Neural cell (in vitro differentiated cells): Measurements from ENCODE around the gene EXD3.

Experiments
- EP300 ChIP-seq: fragments of 450-650 bp; conservative IDR thresholded peaks from 2 replicates; pipeline ENCODE4 v1.6.1; 2014; ENCODE audit warnings: antibody characterized with exemption, mild to moderate bottlenecking, moderate library complexity; ENCODE audit not compliant: poor library complexity, severe bottlenecking
- EZH2 ChIP-seq: fragments of 200-600, 300-800 bp; shearing (Covaris generic), sonication (generic); IDR thresholded peaks from 2 replicates; pipeline ENCODE4 v1.6.1; 2014; ENCODE audit warnings: antibody characterized with exemption, low read length, borderline replicate concordance, mild to moderate bottlenecking; ENCODE audit not compliant: insufficient read depth, poor library complexity, severe bottlenecking
- MXI1 ChIP-seq: fragments of 450-650 bp; conservative IDR thresholded peaks from 2 replicates; pipeline ENCODE4 v1.6.1; 2014; ENCODE audit warnings: antibody characterized with exemption, mild to moderate bottlenecking; ENCODE audit not compliant: poor library complexity, severe bottlenecking
- POLR2AphosphoS5 ChIP-seq: IDR thresholded peaks from 2 replicates; pipeline ENCODE4 v1.6.1; 2012
- RAD21 ChIP-seq: fragments of 450-650 bp; conservative IDR thresholded peaks from 2 replicates; pipeline ENCODE4 v1.6.1; 2014; ENCODE audit warnings: antibody characterized with exemption, mild to moderate bottlenecking, moderate library complexity
- SMC3 ChIP-seq: fragments of 450-650 bp; conservative IDR thresholded peaks from 2 replicates; pipeline ENCODE4 v1.6.1; 2014; ENCODE audit warnings: antibody characterized with exemption, mild to moderate bottlenecking, moderate library complexity; ENCODE audit not compliant: poor library complexity
- TAF1 ChIP-seq: IDR thresholded peaks from 2 replicates; pipeline ENCODE4 v1.6.1; 2012; ENCODE audit warnings: low read depth
- TF ChIP-seq, protein P1 (sequence below): fragments of 450-650 bp; IDR thresholded peaks from 2 replicates; pipeline ENCODE4 v1.5.1; 2014; ENCODE audit warnings: antibody characterized with exemption, mild to moderate bottlenecking, moderate library complexity; ENCODE audit not compliant: poor library complexity, severe bottlenecking
- TF ChIP-seq, protein P2 (sequence below): IDR thresholded peaks from 2 replicates; pipeline ENCODE4 v1.6.1; 2012; ENCODE audit warnings: borderline replicate concordance

DNA sequence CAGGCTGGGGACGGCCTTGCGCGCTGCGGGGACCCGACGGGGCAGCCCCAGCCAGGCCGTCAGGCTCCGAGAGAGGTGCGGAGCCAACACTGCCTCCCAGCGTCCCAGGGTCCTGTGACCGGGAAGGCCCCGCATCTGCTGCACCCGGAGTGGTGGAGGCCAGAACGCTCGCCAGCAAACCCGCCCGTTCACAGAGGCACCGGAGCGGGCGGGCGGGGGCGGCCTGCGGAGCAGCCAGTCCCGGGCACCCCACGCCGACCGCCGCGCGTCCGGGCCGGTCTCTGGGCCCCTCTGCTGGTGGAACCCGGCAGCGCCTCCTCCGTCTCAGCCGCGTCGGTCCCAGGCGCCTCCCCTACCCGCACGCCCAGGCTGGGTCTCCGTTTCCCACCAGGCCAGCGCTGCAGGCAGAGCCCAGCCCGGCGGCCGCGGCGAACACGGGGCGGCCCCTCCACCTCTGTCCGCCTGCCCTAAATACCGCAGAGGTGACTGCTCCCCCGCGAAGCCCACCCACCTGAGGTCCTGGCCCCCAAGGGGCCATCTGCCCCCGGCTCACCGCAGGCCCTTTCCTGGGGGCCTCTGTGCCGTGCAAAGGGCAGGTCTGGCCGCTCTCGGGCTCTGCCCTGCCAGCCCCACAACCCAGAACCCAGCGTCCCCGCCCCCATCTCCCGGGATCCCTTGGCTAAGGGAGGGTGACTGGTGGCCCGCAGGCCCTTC lies 15.9 kb downstream of the EXD3 start:
- TF ChIP-seq RAD21 (peak; percentile 77), EP300 (no peak), POLR2AphosphoS5 (no peak), MXI1 (peak; percentile 31), SMC3 (peak; percentile 65), TAF1 (no peak), EZH2 (no peak)
- TF ChIP-seq, protein P1, sequence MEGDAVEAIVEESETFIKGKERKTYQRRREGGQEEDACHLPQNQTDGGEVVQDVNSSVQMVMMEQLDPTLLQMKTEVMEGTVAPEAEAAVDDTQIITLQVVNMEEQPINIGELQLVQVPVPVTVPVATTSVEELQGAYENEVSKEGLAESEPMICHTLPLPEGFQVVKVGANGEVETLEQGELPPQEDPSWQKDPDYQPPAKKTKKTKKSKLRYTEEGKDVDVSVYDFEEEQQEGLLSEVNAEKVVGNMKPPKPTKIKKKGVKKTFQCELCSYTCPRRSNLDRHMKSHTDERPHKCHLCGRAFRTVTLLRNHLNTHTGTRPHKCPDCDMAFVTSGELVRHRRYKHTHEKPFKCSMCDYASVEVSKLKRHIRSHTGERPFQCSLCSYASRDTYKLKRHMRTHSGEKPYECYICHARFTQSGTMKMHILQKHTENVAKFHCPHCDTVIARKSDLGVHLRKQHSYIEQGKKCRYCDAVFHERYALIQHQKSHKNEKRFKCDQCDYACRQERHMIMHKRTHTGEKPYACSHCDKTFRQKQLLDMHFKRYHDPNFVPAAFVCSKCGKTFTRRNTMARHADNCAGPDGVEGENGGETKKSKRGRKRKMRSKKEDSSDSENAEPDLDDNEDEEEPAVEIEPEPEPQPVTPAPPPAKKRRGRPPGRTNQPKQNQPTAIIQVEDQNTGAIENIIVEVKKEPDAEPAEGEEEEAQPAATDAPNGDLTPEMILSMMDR, result peak; percentile 83
- TF ChIP-seq, protein P2, sequence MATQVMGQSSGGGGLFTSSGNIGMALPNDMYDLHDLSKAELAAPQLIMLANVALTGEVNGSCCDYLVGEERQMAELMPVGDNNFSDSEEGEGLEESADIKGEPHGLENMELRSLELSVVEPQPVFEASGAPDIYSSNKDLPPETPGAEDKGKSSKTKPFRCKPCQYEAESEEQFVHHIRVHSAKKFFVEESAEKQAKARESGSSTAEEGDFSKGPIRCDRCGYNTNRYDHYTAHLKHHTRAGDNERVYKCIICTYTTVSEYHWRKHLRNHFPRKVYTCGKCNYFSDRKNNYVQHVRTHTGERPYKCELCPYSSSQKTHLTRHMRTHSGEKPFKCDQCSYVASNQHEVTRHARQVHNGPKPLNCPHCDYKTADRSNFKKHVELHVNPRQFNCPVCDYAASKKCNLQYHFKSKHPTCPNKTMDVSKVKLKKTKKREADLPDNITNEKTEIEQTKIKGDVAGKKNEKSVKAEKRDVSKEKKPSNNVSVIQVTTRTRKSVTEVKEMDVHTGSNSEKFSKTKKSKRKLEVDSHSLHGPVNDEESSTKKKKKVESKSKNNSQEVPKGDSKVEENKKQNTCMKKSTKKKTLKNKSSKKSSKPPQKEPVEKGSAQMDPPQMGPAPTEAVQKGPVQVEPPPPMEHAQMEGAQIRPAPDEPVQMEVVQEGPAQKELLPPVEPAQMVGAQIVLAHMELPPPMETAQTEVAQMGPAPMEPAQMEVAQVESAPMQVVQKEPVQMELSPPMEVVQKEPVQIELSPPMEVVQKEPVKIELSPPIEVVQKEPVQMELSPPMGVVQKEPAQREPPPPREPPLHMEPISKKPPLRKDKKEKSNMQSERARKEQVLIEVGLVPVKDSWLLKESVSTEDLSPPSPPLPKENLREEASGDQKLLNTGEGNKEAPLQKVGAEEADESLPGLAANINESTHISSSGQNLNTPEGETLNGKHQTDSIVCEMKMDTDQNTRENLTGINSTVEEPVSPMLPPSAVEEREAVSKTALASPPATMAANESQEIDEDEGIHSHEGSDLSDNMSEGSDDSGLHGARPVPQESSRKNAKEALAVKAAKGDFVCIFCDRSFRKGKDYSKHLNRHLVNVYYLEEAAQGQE, result no peak
